ENCODE results near the gene SPA17. TPM values are rescaled to one million over a fixed set of nuclear protein-coding genes. Genes with fewer than 3 reads are reported as not detected.

Gene SPA17
- 1 to 10 TPM; 1.5 to 2.9 TPM for total RNA-seq

DNA sequence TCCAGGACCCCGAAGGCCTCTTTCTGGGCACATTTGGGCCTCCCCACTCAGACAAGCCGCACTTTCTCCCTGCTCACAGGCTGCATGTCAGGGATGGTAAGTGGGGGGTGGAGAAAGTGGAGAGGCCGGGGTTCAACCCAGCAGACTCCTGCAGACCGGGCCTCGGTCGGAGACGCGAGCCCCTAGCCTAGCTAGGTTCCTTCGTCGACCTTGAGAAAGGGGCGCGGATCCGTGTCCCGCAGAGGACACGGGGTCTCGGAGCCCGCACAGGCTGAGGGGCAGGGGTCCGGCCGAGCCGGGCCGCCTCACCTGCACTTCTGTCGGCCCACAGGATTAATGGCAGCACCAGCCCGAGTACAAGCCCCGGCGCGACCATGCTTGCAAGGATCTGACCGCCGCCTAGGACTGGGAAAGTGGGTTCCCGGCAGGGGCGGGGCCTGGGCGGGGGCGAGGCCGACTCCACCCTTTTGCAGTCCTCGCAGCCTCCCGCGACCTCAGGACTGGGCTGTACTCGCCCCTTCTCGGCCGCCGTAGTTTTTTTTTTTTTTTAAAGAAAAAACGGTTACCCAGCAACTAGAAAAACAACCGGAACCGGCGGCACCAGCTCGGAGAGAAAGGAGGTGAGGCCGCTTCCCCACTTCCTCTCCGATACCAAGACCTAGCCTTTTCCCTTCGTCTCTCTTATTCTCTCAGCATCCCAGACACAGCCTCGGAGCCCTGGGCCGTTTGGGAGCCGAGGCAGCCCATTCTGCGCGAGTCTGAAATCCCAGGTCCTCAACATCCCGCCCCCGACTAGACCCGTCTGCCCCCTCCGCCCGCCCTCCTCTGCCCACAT lies at the start of gene SPA17, which contains the start of gene SIAE:
TSS of gene SPA17 (plus strand) at position 572 of the 835 bp plus-strand sequence. CDS start 1,361 bp downstream, outside the sequence.
TSS of gene SIAE (minus strand) at position 407 of the 835 bp plus-strand sequence. CDS start at position 376, 31 bp downstream.

DNA sequence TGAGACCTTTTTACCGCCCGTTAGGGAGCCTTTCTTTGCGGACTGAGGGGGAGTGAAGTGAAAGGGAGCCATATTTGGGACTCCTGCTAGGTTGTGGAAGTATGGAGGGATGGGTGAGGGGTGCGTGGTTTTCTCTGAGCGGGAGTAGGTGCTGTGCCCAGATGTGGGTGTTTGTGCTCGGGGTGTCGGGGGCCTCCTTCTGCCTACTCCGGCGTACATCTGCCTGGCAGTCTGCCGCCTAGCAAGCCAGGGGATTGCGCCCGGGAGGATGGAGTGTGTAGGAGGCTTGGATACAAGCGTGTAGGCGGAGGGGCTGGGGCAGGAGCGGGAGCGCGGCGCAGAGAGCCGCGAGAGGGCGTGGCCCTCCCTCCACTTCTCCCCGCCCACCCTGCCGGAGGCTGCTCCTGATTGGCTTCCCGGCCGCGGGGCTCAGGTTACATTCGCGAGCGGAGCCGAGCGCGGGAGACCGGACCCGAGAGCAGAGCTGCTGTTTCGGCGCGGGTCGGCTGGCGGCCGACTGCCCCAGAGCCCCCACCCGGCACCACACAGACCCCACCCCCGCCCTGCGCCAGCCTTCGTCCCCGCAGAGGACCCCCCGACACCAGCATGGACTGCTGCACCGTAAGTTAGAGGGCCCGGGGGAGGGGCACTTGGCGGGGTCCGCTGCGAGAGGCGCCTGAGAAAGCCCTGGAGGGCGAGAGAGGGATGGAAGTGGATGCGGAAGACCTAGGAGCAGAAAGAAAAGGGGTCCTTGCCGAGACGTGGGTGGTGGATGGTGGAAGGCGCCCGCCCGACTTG lies 66.0 kb downstream of the SPA17 start, which contains the start of gene NRGN:
TSS of gene NRGN (plus strand) at position 464 of the 798 bp plus-strand sequence. CDS start at position 607, 143 bp downstream.

Other genes with a start within 250 kb of the SPA17 start
- not detected for gene OR8B4, start 249.0 kb upstream of the SPA17 start, total RNA-seq
- not detected for gene OR8B8, start 228.2 kb upstream of the SPA17 start, total RNA-seq
- gene OR8B12, start 130.2 kb upstream of the SPA17 start, total RNA-seq = not detected
- not detected for gene OR8A1, start 103.9 kb upstream of the SPA17 start, total RNA-seq
- not detected for gene PANX3, start 62.5 kb upstream of the SPA17 start, total RNA-seq
- gene TBRG1, start 51.0 kb upstream of the SPA17 start, total RNA-seq = 10 to 100 TPM; 39.9 to 41.9 TPM
- gene SIAE, start 165 bp upstream of the SPA17 start, total RNA-seq = 1 to 10 TPM; 7.8 to 8.1 TPM
- 1 to 10 TPM; 6.8 to 8.2 TPM for gene NRGN, start 66.0 kb downstream of the SPA17 start, total RNA-seq
- under 1 TPM; 0.93 to 0.94 TPM for gene VSIG2, start 78.4 kb downstream of the SPA17 start, total RNA-seq
- 1 to 10 TPM; 1.7 to 2.7 TPM for gene ESAM, start 88.4 kb downstream of the SPA17 start, total RNA-seq
- 10 to 100 TPM in 1 of 2 experiments, 1 to 10 TPM in 1; 8.7 to 11.4 TPM for gene MSANTD2, start 126.5 kb downstream of the SPA17 start, total RNA-seq
- 10 to 100 TPM; 14.9 to 15.9 TPM for gene ROBO3, start 191.5 kb downstream of the SPA17 start, total RNA-seq
- gene ROBO4, start 224.0 kb downstream of the SPA17 start, total RNA-seq = not detected
- gene HEPN1, start 245.3 kb downstream of the SPA17 start, total RNA-seq = not detected

Measured in activated naive CD4-positive, alpha-beta T cell treated with anti-CD3 and anti-CD28 coated beads, Interleukin-2, amount 10 ng/mL, durations not matched to agents 5 hours and 36 hours (primary cell).